ENCODE results near the gene KIAA1549. TPM values are rescaled to one million over a fixed set of nuclear protein-coding genes. Genes with fewer than 3 reads are reported as not detected.

The KIAA1549 gene
- total RNA-seq, 1 donor = 3.3 TPM

DNA sequence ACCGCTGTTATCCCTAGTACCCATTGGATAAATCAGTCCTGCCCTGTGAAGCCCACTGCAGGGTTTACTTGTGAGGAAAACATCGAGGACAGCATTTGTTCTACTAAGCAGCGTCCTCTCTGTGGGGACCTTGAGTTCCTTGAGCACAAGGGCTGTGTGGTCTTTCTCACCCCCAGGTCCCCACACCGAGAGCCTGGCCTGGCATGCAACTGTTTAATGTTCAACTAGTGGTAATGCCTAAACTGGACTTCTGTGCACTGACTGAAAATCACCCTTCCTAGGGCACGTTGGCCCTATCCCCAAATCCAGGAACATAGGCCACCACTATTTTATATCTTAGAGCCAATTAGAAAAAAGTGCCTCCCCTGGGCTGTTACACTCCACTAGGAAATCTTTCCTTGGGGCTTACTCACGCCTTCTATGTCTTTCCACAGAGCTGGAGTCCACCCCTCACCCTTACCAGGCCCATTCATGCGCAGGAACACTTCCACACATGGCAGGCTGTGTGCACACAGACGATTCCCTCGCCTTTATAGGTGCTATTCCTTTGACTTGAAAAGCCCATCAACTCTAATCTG is 185.1 kb downstream of the KIAA1549 start:
- H3K9me3 ChIP-seq (ENCODE audit: low read depth, low read length) = no peaks in the 10 kb centered on the region
- H3K79me2 ChIP-seq (ENCODE audit: insufficient read depth, low read length) = no peaks in the 10 kb centered on the region
- DNase-seq (ENCODE audit: insufficient read length, low spot score, missing footprints) = no peak
- H3K27me3 ChIP-seq (ENCODE audit: insufficient read depth, low read length) = no peaks in the 10 kb centered on the region
- H4K20me1 ChIP-seq (ENCODE audit: insufficient read depth, low read length) = no peaks in the 10 kb centered on the region
- H3K36me3 ChIP-seq (ENCODE audit: insufficient read depth, low read length) = no peaks in the 10 kb centered on the region
- no peaks in the 10 kb centered on the region for H3K4me1 ChIP-seq (ENCODE audit: insufficient read depth, low read length)
- no peak overlapping the region for H3K27ac ChIP-seq (ENCODE audit: low read depth, low read length)
- no peak overlapping the region for H3K4me2 ChIP-seq (ENCODE audit: insufficient read depth, low read length)
- no peak overlapping the region for H2AFZ ChIP-seq (ENCODE audit: low read length)
- TF ChIP-seq, protein P1, sequence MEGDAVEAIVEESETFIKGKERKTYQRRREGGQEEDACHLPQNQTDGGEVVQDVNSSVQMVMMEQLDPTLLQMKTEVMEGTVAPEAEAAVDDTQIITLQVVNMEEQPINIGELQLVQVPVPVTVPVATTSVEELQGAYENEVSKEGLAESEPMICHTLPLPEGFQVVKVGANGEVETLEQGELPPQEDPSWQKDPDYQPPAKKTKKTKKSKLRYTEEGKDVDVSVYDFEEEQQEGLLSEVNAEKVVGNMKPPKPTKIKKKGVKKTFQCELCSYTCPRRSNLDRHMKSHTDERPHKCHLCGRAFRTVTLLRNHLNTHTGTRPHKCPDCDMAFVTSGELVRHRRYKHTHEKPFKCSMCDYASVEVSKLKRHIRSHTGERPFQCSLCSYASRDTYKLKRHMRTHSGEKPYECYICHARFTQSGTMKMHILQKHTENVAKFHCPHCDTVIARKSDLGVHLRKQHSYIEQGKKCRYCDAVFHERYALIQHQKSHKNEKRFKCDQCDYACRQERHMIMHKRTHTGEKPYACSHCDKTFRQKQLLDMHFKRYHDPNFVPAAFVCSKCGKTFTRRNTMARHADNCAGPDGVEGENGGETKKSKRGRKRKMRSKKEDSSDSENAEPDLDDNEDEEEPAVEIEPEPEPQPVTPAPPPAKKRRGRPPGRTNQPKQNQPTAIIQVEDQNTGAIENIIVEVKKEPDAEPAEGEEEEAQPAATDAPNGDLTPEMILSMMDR (IDR thresholded peaks at IDR 0.05; ENCODE audit: extremely low read depth, low read depth, low read length) = no peak
- no peak overlapping the region for H3K4me3 ChIP-seq (ENCODE audit: insufficient read depth, low read length)

DNA sequence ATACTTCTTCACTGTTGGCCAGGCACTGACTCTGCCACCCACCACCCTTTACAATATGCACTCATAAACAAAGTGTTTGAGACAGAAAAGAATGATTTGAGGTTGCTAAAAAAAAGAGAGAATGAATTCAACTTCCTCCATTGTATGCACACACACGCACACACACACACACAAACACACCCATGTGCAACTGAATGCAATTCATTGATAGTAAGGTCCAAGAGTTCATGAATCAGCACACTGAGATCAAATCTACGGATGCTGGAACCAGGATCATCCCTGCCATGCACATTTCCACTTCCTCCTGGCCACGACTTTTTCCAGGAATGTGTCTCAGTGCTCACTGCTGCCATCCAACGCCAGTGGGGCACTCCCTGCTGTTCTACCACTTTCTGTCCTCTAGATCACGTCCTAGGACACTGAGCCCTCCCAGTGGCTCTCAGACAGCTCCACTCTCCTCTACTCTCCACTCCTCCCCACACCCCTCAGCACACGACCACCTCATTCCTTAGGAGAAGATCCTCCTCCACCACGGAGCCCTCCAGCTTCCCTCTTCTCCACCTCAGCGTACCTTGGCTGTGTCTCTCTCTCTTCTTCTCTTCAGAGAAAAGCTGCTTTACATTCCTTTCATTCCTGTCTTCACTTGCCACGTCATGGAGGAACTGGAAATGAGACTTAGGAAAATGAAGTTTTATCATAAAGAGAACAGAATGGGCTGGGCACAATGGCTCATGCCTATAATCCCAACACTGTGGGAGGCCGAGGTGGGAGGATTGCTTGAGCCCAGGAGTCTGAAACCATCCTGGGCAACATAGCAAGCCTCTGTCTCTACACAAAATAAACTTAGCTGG is 195.4 kb downstream of the KIAA1549 start:
- no peak for DNase-seq (ENCODE audit: insufficient read length, low spot score, missing footprints)
- H3K36me3 ChIP-seq (ENCODE audit: insufficient read depth, low read length) = no peaks in the 10 kb centered on the region
- H3K79me2 ChIP-seq (ENCODE audit: insufficient read depth, low read length) = no peaks in the 10 kb centered on the region
- H3K4me3 ChIP-seq (ENCODE audit: insufficient read depth, low read length) = peak overlapping the region; percentile 36
- no peaks in the 10 kb centered on the region for H3K9me3 ChIP-seq (ENCODE audit: low read depth, low read length)
- no peaks in the 10 kb centered on the region for H3K4me1 ChIP-seq (ENCODE audit: insufficient read depth, low read length)
- peak overlapping the region; percentile 52 for H3K4me2 ChIP-seq (ENCODE audit: insufficient read depth, low read length)
- TF ChIP-seq, protein P1 (IDR thresholded peaks at IDR 0.05; ENCODE audit: extremely low read depth, low read depth, low read length) = no peak
- no peaks in the 10 kb centered on the region for H4K20me1 ChIP-seq (ENCODE audit: insufficient read depth, low read length)
- no peak overlapping the region for H3K27ac ChIP-seq (ENCODE audit: low read depth, low read length)
- peak overlapping the region; percentile 19 for H2AFZ ChIP-seq (ENCODE audit: low read length)
- H3K27me3 ChIP-seq (ENCODE audit: insufficient read depth, low read length) = no peaks in the 10 kb centered on the region

DNA sequence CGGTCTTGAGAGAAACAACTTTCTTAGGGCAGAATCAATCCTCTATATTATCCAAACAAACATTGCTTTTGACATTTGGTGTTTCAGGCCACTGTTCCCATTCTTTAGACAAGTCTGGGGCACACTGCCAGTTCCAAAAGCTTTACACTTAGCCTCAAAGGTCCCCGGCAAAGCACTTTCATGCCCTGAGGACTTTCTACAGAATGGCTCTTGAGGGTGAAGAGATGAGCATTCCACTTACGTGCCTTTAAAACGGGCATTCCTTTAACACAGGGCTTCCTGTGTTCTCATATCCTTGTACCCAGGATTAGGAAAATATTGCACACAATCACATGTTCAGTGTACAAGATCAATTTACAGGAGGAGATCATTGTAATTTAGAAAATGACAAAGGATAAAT is 196.5 kb downstream of the KIAA1549 start:
- no peaks in the 10 kb centered on the region for H4K20me1 ChIP-seq (ENCODE audit: insufficient read depth, low read length)
- no peak overlapping the region for H3K4me3 ChIP-seq (ENCODE audit: insufficient read depth, low read length)
- H3K9me3 ChIP-seq (ENCODE audit: low read depth, low read length) = no peaks in the 10 kb centered on the region
- H2AFZ ChIP-seq (ENCODE audit: low read length) = peak overlapping the region; percentile 62
- no peaks in the 10 kb centered on the region for H3K79me2 ChIP-seq (ENCODE audit: insufficient read depth, low read length)
- DNase-seq (ENCODE audit: insufficient read length, low spot score, missing footprints) = no peak
- no peak overlapping the region for H3K4me2 ChIP-seq (ENCODE audit: insufficient read depth, low read length)
- no peaks in the 10 kb centered on the region for H3K27me3 ChIP-seq (ENCODE audit: insufficient read depth, low read length)
- H3K36me3 ChIP-seq (ENCODE audit: insufficient read depth, low read length) = no peaks in the 10 kb centered on the region
- no peak overlapping the region for H3K27ac ChIP-seq (ENCODE audit: low read depth, low read length)
- no peaks in the 10 kb centered on the region for H3K4me1 ChIP-seq (ENCODE audit: insufficient read depth, low read length)
- TF ChIP-seq, protein P1 (IDR thresholded peaks at IDR 0.05; ENCODE audit: extremely low read depth, low read depth, low read length) = no peak

Small RNAs within 50 kb of the gene (small RNA-seq; reads per million reads assigned to genes)
- gene RNU6-1272P = not detected

Other genes starting within 250 kb of the KIAA1549 start
- gene TMEM213, start 183.4 kb downstream of the KIAA1549 start, total RNA-seq = not detected in 2 replicates
- gene ATP6V0A4, start 183.2 kb downstream of the KIAA1549 start, total RNA-seq = under 0.01 TPM in 2 replicates
- 17.1 and 17.4 TPM in 2 replicates for gene ZC3HAV1L, start 54.7 kb upstream of the KIAA1549 start, total RNA-seq
- gene ZC3HAV1, start 128.3 kb upstream of the KIAA1549 start, total RNA-seq = 42.4 and 44.5 TPM in 2 replicates
- 9.8 and 10.0 TPM in 2 replicates for gene UBN2, start 249.8 kb upstream of the KIAA1549 start, total RNA-seq

Measured in osteoblast (primary cell).